ENCODE results near the gene GJB3.

- TF ChIP-seq, protein P1, sequence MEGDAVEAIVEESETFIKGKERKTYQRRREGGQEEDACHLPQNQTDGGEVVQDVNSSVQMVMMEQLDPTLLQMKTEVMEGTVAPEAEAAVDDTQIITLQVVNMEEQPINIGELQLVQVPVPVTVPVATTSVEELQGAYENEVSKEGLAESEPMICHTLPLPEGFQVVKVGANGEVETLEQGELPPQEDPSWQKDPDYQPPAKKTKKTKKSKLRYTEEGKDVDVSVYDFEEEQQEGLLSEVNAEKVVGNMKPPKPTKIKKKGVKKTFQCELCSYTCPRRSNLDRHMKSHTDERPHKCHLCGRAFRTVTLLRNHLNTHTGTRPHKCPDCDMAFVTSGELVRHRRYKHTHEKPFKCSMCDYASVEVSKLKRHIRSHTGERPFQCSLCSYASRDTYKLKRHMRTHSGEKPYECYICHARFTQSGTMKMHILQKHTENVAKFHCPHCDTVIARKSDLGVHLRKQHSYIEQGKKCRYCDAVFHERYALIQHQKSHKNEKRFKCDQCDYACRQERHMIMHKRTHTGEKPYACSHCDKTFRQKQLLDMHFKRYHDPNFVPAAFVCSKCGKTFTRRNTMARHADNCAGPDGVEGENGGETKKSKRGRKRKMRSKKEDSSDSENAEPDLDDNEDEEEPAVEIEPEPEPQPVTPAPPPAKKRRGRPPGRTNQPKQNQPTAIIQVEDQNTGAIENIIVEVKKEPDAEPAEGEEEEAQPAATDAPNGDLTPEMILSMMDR (IDR thresholded peaks at IDR 0.05; ENCODE audit: low read depth, low read length, poor library complexity, severe bottlenecking), result no peak
- TF ChIP-seq EZH2phosphoT487 (IDR thresholded peaks at IDR 0.05; ENCODE audit: borderline replicate concordance, low read length), result no peak
Measured at GRCh38 chr1:34776911-34777310, 4.1 kb upstream of the GJB3 start.
